ENCODE results near the gene NSMCE4A. TPM values are rescaled to one million over a fixed set of nuclear protein-coding genes. Genes with fewer than 3 reads are reported as not detected.
"Not testable (repeated sequence)": the region's sequence is repeated elsewhere in the genome, so short reads cannot be mapped to it uniquely, and the experiment has no call there.

The NSMCE4A gene
- total RNA-seq, 1 donor from 2014 or later = 42.4 TPM

DNA sequence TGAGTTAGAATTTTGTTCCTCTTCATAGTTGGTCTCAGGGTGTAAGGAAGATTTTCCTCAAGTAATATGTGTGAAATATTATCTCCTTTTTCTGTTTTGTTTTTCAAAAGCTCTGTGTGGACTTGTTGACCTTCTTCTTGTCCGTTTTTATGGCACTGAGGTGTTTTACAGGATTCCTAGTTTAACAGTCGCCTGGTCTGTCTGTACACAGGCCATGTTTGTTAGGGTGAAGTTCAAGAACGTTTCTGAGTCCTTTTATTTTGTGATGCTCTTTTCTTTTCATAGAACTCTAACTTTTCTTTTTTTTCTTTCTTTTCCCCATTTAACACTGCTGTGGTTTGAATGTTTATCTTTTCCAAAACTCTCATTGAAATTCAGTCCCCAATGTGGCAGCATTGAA lies 32.4 kb upstream of the NSMCE4A start:
- TF ChIP-seq, protein P1, sequence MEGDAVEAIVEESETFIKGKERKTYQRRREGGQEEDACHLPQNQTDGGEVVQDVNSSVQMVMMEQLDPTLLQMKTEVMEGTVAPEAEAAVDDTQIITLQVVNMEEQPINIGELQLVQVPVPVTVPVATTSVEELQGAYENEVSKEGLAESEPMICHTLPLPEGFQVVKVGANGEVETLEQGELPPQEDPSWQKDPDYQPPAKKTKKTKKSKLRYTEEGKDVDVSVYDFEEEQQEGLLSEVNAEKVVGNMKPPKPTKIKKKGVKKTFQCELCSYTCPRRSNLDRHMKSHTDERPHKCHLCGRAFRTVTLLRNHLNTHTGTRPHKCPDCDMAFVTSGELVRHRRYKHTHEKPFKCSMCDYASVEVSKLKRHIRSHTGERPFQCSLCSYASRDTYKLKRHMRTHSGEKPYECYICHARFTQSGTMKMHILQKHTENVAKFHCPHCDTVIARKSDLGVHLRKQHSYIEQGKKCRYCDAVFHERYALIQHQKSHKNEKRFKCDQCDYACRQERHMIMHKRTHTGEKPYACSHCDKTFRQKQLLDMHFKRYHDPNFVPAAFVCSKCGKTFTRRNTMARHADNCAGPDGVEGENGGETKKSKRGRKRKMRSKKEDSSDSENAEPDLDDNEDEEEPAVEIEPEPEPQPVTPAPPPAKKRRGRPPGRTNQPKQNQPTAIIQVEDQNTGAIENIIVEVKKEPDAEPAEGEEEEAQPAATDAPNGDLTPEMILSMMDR (IDR thresholded peaks at IDR 0.05; ENCODE audit: partially characterized antibody, unreplicated experiment) = no peak
- Mint-ChIP-seq H3K4me1 (ENCODE audit: low read depth, unreplicated experiment) (no peaks in the 10 kb centered on the region), H3K27me3 (ENCODE audit: unreplicated experiment) (peaks cover 3% of the 10 kb centered on the region), H3K27ac (ENCODE audit: unreplicated experiment) (no peak overlapping the region), H3K36me3 (ENCODE audit: unreplicated experiment) (no peaks in the 10 kb centered on the region), H3K9me3 (ENCODE audit: unreplicated experiment) (no peaks in the 10 kb centered on the region), H3K4me3 (ENCODE audit: unreplicated experiment) (no peak overlapping the region)
- DNase-seq = no peak

DNA sequence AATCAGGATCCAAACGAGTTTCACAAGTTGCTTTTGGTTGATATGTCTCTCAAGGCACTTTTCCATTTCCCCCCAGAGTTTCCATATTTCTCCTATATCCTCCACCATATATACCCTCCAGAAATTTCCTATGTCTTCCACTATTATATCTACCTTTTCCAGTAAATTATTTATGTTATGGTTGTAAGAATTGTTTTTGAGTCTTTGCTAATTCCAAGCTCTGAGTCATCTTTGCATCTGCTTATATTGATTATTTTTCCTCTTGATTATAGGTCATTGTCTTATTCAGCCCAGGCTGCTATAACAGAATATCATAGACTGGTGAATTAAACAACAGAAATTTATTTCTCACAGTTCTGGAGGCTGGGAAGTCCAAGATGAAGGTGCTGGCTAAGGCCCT lies 26.7 kb upstream of the NSMCE4A start:
- DNase-seq = no peak
- Mint-ChIP-seq H3K27ac (ENCODE audit: unreplicated experiment) (no peak overlapping the region), H3K36me3 (ENCODE audit: unreplicated experiment) (peaks cover 17% of the 10 kb centered on the region), H3K4me3 (ENCODE audit: unreplicated experiment) (no peak overlapping the region), H3K9me3 (ENCODE audit: unreplicated experiment) (peaks cover 2% of the 10 kb centered on the region), H3K27me3 (ENCODE audit: unreplicated experiment) (no peaks in the 10 kb centered on the region), H3K4me1 (ENCODE audit: low read depth, unreplicated experiment) (no peaks in the 10 kb centered on the region)
- TF ChIP-seq, protein P1 (IDR thresholded peaks at IDR 0.05; ENCODE audit: partially characterized antibody, unreplicated experiment) = no peak

DNA sequence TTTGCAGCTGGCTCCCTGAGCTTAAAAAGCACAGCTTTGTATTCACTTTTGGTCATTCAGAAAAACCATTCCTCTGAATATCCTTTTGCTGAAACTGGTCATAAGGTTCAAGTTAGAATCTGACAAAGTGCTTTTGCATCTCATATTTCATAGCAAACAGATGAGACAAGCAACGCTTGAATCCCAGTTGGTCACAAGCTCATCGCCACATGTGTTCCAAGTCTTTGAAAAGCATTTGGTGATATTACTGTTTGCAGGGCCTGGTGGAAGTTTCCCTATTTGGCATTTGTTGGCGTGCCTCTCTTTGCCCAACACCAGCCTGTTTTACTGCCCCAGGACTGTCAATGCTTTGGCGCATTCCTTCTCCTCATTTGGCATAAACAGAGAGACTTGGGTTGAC lies 24.3 kb upstream of the NSMCE4A start:
- no peak overlapping the region for H3K27ac Mint-ChIP-seq (ENCODE audit: unreplicated experiment)
- TF ChIP-seq, protein P1 (IDR thresholded peaks at IDR 0.05; ENCODE audit: partially characterized antibody, unreplicated experiment) = no peak
- peaks cover 2% of the 10 kb centered on the region for H3K9me3 Mint-ChIP-seq (ENCODE audit: unreplicated experiment)
- no peaks in the 10 kb centered on the region for H3K27me3 Mint-ChIP-seq (ENCODE audit: unreplicated experiment)
- DNase-seq = no peak
- peaks cover 19% of the 10 kb centered on the region for H3K36me3 Mint-ChIP-seq (ENCODE audit: unreplicated experiment)
- no peak overlapping the region for H3K4me3 Mint-ChIP-seq (ENCODE audit: unreplicated experiment)
- peaks cover 6% of the 10 kb centered on the region for H3K4me1 Mint-ChIP-seq (ENCODE audit: low read depth, unreplicated experiment)

DNA sequence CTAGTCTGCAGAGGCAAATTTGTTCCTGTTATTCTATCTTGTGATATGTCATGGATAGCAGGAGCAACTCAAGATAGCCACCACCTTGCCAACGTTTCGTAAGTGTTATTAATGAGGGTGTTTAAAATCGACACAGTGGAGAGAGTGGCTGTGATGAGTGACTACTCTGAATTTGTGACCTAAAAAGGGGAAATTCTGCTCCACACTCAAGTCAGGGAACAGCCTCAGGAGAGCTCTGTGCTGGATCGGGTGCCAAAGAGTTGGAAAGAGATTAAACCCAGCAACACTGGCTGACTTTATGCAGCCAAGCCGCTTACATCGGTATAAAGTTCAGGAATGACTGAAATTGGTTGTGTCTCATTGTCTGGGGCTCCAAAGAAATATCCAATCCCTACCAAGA lies 23.4 kb upstream of the NSMCE4A start:
- H3K36me3 Mint-ChIP-seq (ENCODE audit: unreplicated experiment) = peaks cover 19% of the 10 kb centered on the region
- peaks cover 2% of the 10 kb centered on the region for H3K9me3 Mint-ChIP-seq (ENCODE audit: unreplicated experiment)
- TF ChIP-seq, protein P1 (IDR thresholded peaks at IDR 0.05; ENCODE audit: partially characterized antibody, unreplicated experiment) = no peak

DNA sequence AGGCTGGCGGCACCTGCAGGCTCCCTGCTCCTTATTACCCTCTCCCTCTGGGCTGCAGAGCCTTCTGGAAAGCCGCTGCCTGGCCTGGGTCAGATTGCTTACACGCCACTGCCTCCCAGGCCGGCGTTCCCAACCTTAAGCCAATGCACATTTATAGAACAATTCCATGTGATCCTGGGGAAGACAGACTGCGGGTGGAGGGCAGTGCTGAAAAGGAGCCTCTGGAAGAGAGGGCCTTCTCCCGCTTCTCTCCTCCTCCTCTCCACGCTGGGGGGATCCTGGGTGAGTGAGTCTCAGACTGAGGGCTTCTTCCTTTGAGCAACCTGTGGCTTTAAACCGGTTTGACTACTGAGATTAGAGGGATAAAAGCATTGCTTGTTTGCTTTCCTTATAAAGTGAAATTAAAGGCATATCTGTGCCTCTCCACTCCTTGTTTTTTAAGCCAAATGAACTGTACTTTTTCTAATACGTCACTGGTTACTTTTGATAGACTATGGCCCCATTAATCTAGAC lies 19.5 kb upstream of the NSMCE4A start:
- Mint-ChIP-seq H3K27me3 (ENCODE audit: unreplicated experiment) (peaks cover 3% of the 10 kb centered on the region), H3K36me3 (ENCODE audit: unreplicated experiment) (peaks cover 13% of the 10 kb centered on the region), H3K27ac (ENCODE audit: unreplicated experiment) (no peak overlapping the region), H3K4me3 (ENCODE audit: unreplicated experiment) (no peak overlapping the region), H3K9me3 (ENCODE audit: unreplicated experiment) (no peaks in the 10 kb centered on the region), H3K4me1 (ENCODE audit: low read depth, unreplicated experiment) (peaks cover 8% of the 10 kb centered on the region)
- TF ChIP-seq, protein P1 (IDR thresholded peaks at IDR 0.05; ENCODE audit: partially characterized antibody, unreplicated experiment) = no peak
- DNase-seq = peak; percentile 50

More for the DNA sequence above, 23.4 kb upstream of the NSMCE4A start:
- DNase-seq = no peak
- Mint-ChIP-seq H3K4me3 (ENCODE audit: unreplicated experiment) (no peak overlapping the region), H3K27me3 (ENCODE audit: unreplicated experiment) (no peaks in the 10 kb centered on the region), H3K27ac (ENCODE audit: unreplicated experiment) (no peak overlapping the region), H3K4me1 (ENCODE audit: low read depth, unreplicated experiment) (peaks cover 8% of the 10 kb centered on the region)

DNA sequence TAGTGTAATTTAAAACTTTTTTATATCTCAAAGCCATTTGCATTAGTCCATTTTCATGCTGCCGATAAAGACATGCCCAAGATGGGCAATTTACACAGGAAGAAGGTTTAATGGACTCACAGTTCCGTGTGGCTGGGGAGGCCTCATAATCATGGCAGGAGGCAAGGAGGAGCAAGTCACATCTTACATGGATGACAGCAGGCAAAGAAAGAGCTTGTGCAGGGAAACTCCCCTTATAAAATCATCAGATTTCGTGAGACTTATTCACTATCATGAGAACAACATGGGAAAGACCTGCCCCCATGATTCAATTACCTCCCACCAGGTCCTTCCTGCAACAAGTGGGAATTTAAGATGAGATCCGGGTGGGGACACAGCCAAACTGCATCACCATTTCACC lies 16.7 kb upstream of the NSMCE4A start:
- H3K36me3 Mint-ChIP-seq (ENCODE audit: unreplicated experiment) = peaks cover 12% of the 10 kb centered on the region
- H3K27me3 Mint-ChIP-seq (ENCODE audit: unreplicated experiment); H3K9me3 Mint-ChIP-seq (ENCODE audit: unreplicated experiment); H3K4me3 Mint-ChIP-seq (ENCODE audit: unreplicated experiment); H3K4me1 Mint-ChIP-seq (ENCODE audit: low read depth, unreplicated experiment); DNase-seq; H3K27ac Mint-ChIP-seq (ENCODE audit: unreplicated experiment): not testable (repeated sequence)

All from glutamatergic neuron (in vitro differentiated cells).